NCI-H748 (cell line): Measurements from ENCODE around the gene GALNT17.
"Not testable (repeated sequence)": the region's sequence is repeated elsewhere in the genome, so short reads cannot be mapped to it uniquely, and the experiment has no call there.

Source experiments
- DNase-seq: peaks from one replicate; lab custom pipeline; 2025; ENCODE audit not compliant: unreplicated experiment; lab: John Stamatoyannopoulos, UW

GALNT17 gene

GRCh38 chr7:71157757-71158156 lies 25.8 kb downstream of the GALNT17 start:
- no peak for DNase-seq

GRCh38 chr7:71165708-71166107 lies 33.8 kb downstream of the GALNT17 start:
- DNase-seq, result no peak

- no peak for DNase-seq
These were observed 39.5 kb downstream of the GALNT17 start for GRCh38 chr7:71171476-71171875.

GRCh38 chr7:71173955-71174354 lies 42.0 kb downstream of the GALNT17 start:
- DNase-seq, result no peak

DNA sequence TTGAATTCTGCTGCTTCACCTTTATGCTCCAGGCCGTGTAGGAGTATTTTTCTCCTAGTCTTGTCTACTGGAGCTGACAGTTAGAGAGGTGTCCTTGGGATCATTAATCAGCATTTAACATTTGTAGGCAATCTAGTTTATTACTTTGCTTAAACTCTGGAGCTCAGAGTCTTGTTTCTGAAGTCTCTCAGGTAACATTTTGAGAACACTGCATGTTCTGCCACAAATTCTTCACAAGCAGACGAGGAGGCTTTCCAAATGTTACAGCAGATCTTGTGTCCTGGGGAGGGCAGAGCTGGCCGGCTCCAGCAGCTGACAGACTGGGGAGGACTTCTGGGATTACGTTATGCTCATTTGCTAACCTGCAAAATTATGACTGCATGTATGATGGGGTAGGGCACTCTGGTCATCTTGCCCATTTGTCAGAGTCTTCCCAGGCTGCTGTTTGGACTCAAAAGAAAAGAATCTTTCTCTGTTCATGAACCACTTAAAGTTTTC lies 50.5 kb downstream of the GALNT17 start:
- DNase-seq, result no peak

GRCh38 chr7:71184136-71184535 lies 52.2 kb downstream of the GALNT17 start:
- DNase-seq, result no peak

DNA sequence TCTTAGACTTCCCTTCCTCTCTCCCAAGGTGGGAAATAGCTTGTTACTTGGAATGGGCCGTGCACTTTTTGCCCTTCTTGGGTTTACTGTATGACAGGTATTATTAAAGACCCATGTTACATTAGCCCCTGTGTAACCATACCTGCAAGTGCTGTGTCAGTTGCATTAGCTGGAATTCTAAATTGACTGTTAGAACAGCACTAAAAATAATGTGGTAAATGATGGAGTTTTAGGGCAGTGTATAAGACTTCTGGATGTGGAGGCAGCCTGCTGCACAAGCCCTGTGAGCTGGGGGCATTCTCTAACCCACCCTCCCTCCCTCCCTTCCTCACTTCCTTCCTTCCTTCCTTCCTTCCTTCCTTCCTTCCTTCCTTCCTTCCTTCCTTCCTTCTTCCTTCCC lies 52.7 kb downstream of the GALNT17 start:
- no peak for DNase-seq

GRCh38 chr7:71186535-71187057 lies 54.7 kb downstream of the GALNT17 start:
- DNase-seq, result no peak

DNA sequence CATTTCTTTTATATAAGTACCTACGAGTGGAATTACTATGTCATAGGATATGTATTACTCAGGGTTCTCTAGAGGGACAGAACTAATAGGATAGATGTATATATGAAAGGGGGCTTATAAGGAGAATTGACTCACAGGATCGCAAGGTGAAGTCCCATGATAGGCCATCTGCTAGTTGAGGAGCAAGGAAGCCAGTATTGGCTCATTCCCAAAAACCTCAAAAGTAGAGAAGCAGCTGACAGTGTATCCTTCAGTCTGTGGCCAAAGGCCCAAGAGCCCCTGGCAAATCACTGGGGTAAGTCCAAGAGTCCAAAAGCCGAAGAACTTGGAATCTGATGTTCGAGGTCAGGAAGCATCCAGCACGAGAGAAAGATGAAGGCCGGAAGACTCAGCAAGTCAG lies 59.8 kb downstream of the GALNT17 start:
- no peak for DNase-seq

DNA sequence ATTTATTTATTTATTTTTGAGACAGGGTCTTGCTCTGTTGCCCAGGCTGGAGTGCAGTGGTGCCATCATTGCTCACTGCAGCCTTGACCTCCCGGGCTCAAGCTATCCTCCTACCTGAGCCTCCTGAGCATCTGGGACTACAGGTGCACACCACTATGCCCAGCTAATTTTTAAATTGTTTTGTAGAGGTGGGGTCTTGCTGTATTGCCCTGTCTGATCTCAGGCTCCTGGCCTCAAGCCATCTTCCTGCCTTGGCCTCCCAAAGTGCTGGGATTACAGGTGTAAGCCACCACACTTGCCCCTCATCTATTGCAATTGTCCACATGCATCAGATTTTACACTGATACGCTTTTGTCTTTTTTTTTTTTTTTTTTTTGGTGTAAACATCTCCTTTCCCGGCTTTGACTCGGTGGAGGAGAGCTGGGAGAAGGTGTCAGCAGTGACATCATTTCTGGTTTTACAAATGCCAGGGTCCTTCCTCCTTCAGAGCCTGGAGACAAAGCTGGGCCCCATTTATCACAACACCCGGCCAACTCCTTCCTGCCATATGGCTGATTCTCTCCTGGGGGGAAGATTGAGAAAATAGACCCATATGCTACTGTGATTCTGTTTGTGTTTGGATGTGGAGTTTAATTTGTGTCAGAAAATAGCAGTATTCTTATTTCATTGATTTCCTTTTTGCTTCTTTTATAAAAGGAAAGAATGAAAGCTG lies 61.3 kb downstream of the GALNT17 start:
- DNase-seq, result no peak

- DNase-seq, result no peak
These were observed 66.4 kb downstream of the GALNT17 start for GRCh38 chr7:71198391-71198790.

DNA sequence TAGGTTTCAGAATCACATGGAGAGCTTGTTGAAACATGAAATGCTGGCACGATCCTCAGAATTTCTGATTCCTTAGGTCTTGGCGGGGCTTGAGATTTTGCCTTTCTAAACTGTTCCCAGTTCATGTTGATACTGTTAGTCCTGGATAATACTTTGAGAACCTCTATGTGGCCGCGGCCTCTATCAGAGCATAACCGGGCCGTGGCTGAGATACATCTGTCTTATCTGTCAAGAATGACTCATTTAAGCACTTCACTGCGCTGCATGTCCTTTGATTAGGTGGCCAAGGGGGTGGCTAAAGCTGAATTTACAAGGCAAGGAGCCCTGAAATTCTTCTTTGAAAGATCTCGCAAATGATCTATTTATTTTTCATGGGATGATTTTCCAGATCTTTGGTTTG lies 66.9 kb downstream of the GALNT17 start:
- DNase-seq, result no peak

DNA sequence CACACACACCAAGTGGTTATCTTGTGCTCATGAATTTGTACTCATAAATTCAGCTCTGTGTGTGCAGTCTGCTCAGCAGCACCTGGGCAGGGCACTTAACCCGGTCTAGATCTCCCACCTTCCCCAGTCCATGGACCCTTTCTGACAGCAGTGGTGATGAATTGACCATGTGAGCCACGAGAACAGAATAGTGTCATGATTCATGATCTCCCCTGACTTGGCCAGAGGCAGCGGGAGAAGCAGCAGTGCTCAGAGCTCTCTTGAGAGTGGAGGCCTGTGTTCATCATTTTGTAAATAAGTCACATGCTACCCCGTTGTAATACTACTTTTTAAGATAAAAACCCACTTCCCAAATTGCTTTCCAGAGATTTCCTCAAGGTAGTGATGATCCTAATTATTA lies 74.2 kb downstream of the GALNT17 start:
- no peak for DNase-seq

GRCh38 chr7:71208881-71209280 lies 76.9 kb downstream of the GALNT17 start:
- no peak for DNase-seq

DNA sequence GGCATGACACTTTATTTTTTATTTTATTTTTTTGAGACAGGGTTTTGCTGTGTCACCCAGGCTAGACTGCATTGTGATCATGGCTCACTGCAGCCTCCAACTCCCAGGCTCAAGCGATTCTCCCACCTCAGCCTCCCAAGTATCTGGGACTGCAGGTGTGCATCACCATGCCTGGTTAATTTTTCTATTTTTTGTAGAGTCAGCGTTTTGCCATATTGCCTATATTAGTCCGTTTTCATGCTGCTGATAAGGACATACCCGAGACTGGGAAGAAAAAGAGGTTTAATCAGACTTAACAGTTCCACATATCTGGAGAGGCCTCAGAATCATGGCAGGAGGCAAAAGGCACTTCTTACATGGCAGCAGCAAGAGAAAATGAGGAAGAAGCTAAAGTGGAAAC lies 77.5 kb downstream of the GALNT17 start:
- DNase-seq, result not testable (repeated sequence)

GRCh38 chr7:71210220-71210619 lies 78.3 kb downstream of the GALNT17 start:
- no peak for DNase-seq

DNA sequence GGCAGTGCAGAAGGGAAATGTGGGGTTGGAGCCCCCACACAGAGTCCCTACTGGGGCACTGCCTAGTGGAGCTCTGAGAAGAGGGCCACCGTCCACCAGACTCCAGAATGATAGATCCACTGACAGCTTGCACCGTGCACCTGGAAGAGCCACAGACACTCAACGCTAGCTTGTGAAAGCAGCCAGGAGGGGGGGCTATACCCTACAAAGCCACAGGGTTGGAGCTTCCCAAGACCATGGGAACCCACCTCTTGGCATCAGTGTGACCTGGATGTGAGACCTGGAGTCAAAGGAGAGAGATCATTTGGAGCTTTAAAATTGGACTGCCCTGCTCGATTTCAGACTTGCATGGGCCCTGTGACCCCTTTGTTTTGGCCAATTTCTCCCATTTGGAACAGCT lies 80.5 kb downstream of the GALNT17 start:
- not testable (repeated sequence) for DNase-seq

DNA sequence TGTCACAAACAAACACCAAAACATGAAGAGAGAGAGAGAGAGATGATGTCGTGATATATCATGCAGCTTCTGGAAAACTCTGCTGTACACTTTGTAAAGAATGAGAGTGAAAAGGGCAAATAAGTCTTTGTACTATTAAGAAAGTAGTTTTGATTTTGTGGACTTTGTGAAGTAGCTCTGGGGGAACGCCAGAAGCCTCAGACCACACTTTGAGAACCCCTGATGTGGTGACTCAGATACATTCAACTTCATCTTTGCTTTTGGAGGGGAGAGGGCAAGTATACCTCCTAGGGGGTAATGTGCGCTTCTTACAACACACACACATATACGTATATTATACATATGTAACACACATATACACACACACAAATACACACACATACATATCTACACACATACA lies 84.3 kb downstream of the GALNT17 start:
- DNase-seq, result no peak

GRCh38 chr7:71220210-71220695 lies 88.3 kb downstream of the GALNT17 start:
- no peak for DNase-seq

DNA sequence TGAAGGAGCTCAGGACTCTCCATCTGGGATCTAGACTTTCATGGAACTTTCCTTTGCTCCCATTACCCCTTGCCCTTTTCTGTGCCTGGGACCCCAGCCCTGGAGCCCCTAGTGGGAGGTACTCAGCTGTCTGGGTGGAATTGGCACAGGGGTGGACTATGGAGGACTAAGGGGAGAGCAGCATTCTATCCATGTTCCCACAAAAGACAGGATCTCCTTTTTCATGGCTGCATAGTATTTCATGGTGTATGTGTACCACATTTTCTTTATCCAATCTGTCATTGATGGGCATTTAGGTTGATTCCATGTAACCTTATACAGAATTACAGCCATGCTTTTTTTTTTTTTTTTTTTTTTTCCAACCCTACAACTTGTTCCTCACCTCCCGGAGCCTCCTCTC lies 89.1 kb downstream of the GALNT17 start:
- no peak for DNase-seq

GRCh38 chr7:71221549-71221948 lies 89.6 kb downstream of the GALNT17 start:
- DNase-seq, result no peak

GRCh38 chr7:71227126-71227525 lies 95.2 kb downstream of the GALNT17 start:
- no peak for DNase-seq

GRCh38 chr7:71229148-71229547 lies 97.2 kb downstream of the GALNT17 start:
- DNase-seq, result no peak
